ENCODE measurements around the gene AEBP2. TPM values are rescaled to one million over a fixed set of nuclear protein-coding genes. Genes with fewer than 3 reads are reported as not detected.

The AEBP2 gene
- total and polyA plus RNA-seq, 2 of the 8 experiments (the other 6 are each of a cell fraction or from before 2014, with no cell fraction given) = 13.6 to 61.4 TPM

- peak overlapping the region in 1 of 2 experiments; percentile 38; a peak in 1 of 4 replicates for H3K4me2 ChIP-seq (ENCODE audit: insufficient read depth in 1 of 2, low read depth in 2 of 2, low read length in 2 of 2)
- TF ChIP-seq PHF8 (conservative IDR thresholded peaks at IDR 0.05; ENCODE audit: low read depth, low read length) (no peak), JUN (IDR thresholded peaks at IDR 0.05; ENCODE audit: low read depth, low read length) (no peak)
Measured at GRCh38 chr12:19496219-19496878, 57.1 kb downstream of the AEBP2 start.

More at GRCh38 chr12:19496219-19496878, 57.1 kb downstream of the AEBP2 start:
- H2AFZ ChIP-seq (ENCODE audit: low read length) = no peak overlapping the region
- H3K4me1 ChIP-seq (replicated peaks in 1 of 4; ENCODE audit: control insufficient read depth in 3 of 4, insufficient read depth in 4 of 4, low read length in 3 of 4) = peaks cover 0 to 8% (median 0%) of the 10 kb centered on the region in 4 experiments; a peak in 2 of 7 replicates
- no peak overlapping the region for H2BK12ac ChIP-seq (ENCODE audit: low read depth, low read length)
- H3K4me3 ChIP-seq (ENCODE audit: extremely low read depth in 1 of 4, insufficient read depth in 2 of 4, low read depth in 3 of 4, low read length in 4 of 4) = peak overlapping the region in 1 of 4 experiments; percentile 8; a peak in 2 of 8 replicates
- no peak overlapping the region for H3K56ac ChIP-seq (replicated peaks; ENCODE audit: insufficient read length, low read depth, low read length)
- H3K18ac ChIP-seq (ENCODE audit: extremely low read depth, low read length) = no peak overlapping the region
- no peak overlapping the region for H3K23ac ChIP-seq (ENCODE audit: insufficient read length)
- H3K14ac ChIP-seq (ENCODE audit: insufficient read length) = no peak overlapping the region
- no peak overlapping the region for H3K9ac ChIP-seq (replicated peaks in 1 of 4; ENCODE audit: extremely low read depth in 1 of 4, low read depth in 3 of 4, low read length in 3 of 4)
- no peak overlapping the region for H2BK5ac ChIP-seq (ENCODE audit: low read depth, low read length)
- no peaks in the 10 kb centered on the region for H3K27me3 ChIP-seq (replicated peaks in 1 of 4; ENCODE audit: control insufficient read depth in 3 of 4, extremely low read depth in 1 of 4, insufficient read depth in 3 of 4, low read length in 3 of 4)
- DNase-seq (ENCODE audit: low read depth in 1 of 2, low spot score in 2 of 2) = no peak
- H2AK5ac ChIP-seq (ENCODE audit: low read depth, low read length) = no peak overlapping the region
- ChIA-PET CTCF (ENCODE audit: partially characterized antibody) (interaction anchor here (1.3 kb wide), 1 partner anchor 15 kb away, joined by 3 read pairs; no protein-coding TSS in a partner anchor), POLR2A (ENCODE audit: partially characterized antibody) (interaction anchor here (1.2 to 1.6 kb wide), 3 partner anchors 11 to 36 kb away, joined by 3 to 6 read pairs (median 4); no protein-coding TSS in a partner anchor)
- H3K23me2 ChIP-seq (ENCODE audit: low read depth, low read length) = no peaks in the 10 kb centered on the region
- H3K9me3 ChIP-seq (ENCODE audit: insufficient read depth in 2 of 2, low read depth in 1 of 2, low read length in 1 of 2) = no peaks in the 10 kb centered on the region
- no peak overlapping the region for H2BK15ac ChIP-seq (ENCODE audit: low read length)
- peaks cover 0 to 64% (median 21%) of the 10 kb centered on the region in 4 experiments; a peak in 5 of 8 replicates for H3K36me3 ChIP-seq (ENCODE audit: control insufficient read depth in 2 of 4, insufficient read depth in 4 of 4, low read length in 3 of 4)
- H4K20me1 ChIP-seq (replicated peaks in 1 of 2; ENCODE audit: control insufficient read depth in 1 of 2, insufficient read depth in 2 of 2, low read length in 2 of 2) = peaks cover under 1 to 7% of the 10 kb centered on the region in 2 experiments
- no peak overlapping the region for H2BK20ac ChIP-seq (ENCODE audit: low read length)
- 45% methylated on average over 5 of the region's 5 CpGs; no CpG with 5 or more reads in 1 of the 2 experiments for WGBS, 2 experiments (ENCODE audit: extremely low coverage in 1 of 2, insufficient coverage in 1 of 2, insufficient read length in 1 of 2, insufficient replicate concordance in 2 of 2, low coverage in 1 of 2, low lambda C conversion rate in 2 of 2, missing lambda C conversion rate in 1 of 2)
- no peak overlapping the region for H3K4ac ChIP-seq (replicated peaks; ENCODE audit: insufficient read length, low read depth, low read length)
- H3K79me2 ChIP-seq (ENCODE audit: control insufficient read depth in 1 of 2, insufficient read depth in 2 of 2, low read length in 2 of 2) = peaks cover 0 to 76% of the 10 kb centered on the region in 2 experiments; a peak in 3 of 4 replicates
- no peak for FAIRE-seq
- H4K5ac ChIP-seq (ENCODE audit: insufficient read length, low read depth, low read length) = no peak overlapping the region
- H4K91ac ChIP-seq (replicated peaks; ENCODE audit: insufficient read length, low read length) = no peak overlapping the region
- H4K8ac ChIP-seq (ENCODE audit: extremely low read depth, insufficient read depth, low read length) = no peak overlapping the region
- no peak overlapping the region for H2BK120ac ChIP-seq (replicated peaks; ENCODE audit: low read depth, low read length)
- H3K27ac ChIP-seq (ENCODE audit: low read depth, low read length) = no peak overlapping the region
- no peaks in the 10 kb centered on the region; the same call in none of the 2 replicates for H3K79me1 ChIP-seq (ENCODE audit: low read depth, low read length)

Measured in H1 (cell line).